Hepatic stellate cell (primary cell): ENCODE results near the gene HSPB7.
"Not testable (repeated sequence)": the region's sequence is repeated elsewhere in the genome, so short reads cannot be mapped to it uniquely, and the experiment has no call there.

Experiments used
- DNase-seq: peaks from one replicate; pipeline ENCODE4 v3.0.0; 2011; ENCODE audit warnings: low spot score

The HSPB7 gene

DNA sequence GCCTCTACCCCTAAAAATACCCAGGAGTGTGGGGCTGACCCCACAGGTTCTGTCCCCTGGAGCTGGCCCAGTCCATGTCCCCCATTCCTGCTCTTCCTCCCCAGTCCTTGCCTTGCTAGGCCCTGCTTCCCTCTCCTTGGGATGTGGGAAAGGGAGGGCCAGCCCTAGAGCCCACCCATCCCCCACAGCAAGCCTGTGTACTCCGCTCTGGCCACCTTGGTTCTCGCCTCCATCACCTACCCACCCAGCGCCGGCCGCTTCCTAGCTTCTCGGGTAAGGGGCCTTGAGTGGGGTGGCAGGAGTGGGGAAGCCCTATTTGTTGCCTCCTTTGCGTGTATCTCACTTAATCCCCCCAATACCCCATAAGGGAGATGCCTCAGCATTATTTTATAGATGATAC is 32.5 kb upstream of the HSPB7 start:
- DNase-seq: no peak

DNA sequence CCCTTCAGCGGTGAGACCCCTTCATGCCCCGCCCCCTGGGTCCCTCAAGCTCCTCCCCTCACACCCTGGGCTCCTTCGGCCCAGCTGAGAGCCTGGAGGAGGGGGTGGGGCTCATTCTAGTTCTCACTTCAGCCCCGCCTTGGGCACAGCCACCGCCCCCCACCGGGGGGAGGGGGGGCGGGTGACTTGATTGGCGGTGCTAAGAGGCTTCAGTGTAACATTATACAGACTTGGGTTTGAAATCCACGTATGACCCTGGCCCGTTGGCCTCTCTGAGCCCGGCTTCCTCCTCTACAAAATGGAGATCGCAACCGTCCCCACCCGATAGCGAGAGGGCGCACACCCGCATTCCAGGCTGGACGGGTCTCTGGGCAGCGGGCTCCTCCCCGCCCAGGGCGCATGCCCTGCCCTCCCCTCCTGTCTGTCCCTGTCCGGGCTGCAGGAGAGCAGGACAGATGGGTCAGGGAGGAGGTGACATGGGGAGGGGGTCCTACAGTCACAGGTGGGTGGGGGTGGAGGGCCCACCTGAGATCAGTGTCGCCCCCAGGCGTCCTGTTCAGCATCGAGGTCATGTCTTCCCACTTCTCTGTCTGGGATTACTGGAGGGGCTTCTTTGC is 30.8 kb upstream of the HSPB7 start:
- no peak for DNase-seq

- no peak for DNase-seq
Observed at GRCh38 chr1:16047791-16048475, 30.1 kb upstream of the HSPB7 start.

DNA sequence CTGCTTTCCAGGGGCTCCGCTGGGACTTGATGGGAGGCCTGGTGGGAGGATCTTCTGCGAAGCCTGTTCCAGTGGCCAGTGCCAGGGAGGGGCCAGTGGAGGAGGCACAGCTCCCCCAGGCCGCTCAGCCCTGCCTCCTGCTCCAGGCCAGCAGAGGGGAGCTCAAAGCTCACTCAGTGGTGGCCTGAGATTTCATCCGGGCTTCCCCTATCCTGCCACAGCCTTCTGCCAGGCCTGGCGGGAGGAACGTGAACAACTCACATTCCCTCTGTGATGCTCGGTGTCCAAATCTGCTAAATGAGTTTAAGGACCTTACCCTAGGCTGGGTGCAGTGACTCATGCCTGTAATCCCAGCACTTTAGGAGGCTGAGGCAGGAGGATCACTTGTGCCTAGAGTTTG is 29.0 kb upstream of the HSPB7 start:
- DNase-seq: no peak

GRCh38 chr1:16043950-16044349 is 26.1 kb upstream of the HSPB7 start:
- no peak for DNase-seq

- no peak for DNase-seq
Observed at GRCh38 chr1:16043521-16043920, 25.7 kb upstream of the HSPB7 start, which contains the start of gene CLCNKB. Gene CLCNKB, plus strand, starts transcription at chr1:16043782. Its CDS starts 711 bp downstream, at chr1:16044493.

GRCh38 chr1:16042654-16043053 is 24.8 kb upstream of the HSPB7 start:
- DNase-seq: not testable (repeated sequence)

DNA sequence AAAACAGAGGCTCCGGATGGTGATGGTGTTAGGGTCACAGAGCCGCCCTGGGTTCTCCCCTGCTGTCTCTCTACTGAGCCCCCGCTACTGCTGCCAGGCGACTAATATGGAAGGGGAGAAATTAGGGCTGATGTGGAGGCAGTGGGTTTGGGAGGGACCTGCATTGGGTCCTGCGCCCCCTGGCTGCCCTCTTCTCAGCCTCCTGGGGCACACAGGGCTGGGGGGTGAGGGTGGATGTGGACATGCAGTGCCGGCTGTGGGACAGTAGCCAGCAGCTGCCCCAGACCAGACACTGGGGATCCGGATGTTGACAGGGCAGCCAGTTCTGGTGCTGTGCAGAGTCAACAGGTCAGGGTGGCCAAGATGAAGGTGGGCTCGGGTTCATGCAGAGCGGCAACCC is 24.3 kb upstream of the HSPB7 start:
- DNase-seq: no peak

DNA sequence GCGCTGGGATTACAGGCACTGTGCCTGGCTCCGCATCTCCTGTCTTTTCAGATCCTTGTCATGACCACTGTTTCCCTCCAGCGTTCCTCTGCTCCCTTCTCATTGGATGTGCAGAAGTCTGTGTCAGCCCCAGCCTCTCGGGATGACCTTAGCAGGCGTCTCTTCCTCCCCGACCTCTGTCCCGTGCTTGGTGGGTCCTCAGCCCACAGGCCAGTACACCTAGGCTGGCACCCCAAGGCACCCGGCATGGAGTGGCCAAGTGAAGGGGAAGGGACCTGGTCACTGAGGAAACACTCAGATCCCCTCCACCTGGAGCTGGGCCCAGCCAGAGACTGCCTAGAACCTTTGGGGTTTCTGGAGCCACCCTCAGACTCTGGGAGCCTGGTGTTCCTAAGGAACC is 23.4 kb upstream of the HSPB7 start:
- DNase-seq: no peak

DNA sequence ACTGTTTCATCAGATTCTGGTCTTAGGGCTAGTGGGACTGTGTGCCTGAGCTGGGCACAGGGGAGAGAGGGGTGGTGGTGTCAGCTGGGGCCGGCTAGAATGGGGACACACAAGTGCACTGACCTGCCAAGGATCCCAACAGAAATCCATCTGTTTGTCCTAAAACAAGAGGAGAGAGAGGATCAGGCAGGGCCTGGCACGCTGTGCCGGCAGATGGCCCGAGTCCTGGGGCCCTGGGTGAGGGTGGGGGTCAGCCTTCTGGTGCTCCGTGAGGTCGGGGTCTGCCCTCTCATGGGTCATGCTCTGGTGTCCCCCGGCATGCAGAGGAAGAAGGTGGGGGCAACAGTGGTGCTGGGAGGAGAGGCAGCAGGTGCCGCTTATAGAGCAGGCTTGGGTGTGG is 22.0 kb upstream of the HSPB7 start:
- not testable (repeated sequence) for DNase-seq

DNA sequence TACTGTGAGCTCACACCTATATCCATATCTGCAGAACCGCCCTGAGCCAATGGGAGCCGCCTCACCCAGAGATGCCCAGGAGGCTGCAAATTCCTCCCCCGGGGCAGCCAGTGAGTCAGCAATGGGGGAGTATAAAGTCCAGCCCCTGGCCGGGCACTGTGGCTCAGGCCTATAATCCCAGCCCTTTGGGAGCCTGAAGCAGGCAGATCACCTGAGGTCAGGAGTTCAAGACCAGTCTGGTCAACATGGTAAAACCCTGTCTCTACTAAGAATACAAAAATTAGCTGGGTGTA is 20.7 kb upstream of the HSPB7 start:
- no peak for DNase-seq

DNA sequence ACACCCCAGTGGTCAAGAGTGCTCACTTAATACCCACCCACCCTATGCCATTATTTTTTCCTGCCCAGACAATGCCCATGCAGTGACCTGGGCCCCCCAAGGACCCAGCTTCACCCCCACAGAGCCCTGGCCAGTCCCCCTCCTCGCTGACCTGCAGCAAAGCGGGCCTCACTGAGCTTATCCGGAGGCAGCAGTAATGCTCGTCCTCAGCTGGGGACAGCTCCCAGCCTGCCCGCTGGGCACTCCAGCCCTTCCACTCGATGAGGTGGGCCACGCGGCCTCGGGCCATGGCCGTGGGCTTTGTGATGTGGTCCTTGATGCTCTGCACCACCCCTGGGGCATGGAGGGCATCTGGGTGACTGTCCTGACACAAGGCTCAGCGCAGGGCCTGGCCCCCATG is 18.6 kb upstream of the HSPB7 start:
- not testable (repeated sequence) for DNase-seq

DNA sequence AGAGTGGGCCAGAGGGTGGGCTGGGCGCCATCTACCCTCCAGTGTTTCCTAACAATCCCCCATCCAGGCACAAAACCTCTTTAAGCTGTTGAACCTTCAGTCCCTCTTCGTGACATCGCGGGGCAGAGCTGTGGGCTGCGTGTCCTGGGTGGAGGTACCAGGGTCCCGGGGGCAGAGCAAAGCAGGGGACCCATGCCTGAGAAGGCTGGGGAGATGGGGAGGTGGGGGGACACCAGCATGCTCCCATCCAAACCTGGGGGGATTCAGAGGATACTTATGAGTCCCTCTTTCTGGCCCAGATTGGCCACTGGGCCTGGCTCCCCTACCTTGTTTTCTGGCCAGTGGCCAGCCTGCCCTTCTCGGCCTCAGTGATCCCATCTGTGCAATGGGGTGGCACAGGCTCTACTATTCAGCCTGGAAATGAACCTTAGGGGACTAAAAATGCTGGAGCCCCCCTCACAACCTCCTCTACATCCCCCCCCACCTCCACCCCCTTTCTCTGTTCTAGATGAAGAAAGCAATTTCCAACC is 15.3 kb upstream of the HSPB7 start:
- not testable (repeated sequence) for DNase-seq

GRCh38 chr1:16032388-16033102 is 14.7 kb upstream of the HSPB7 start:
- peak; percentile 95 for DNase-seq

DNA sequence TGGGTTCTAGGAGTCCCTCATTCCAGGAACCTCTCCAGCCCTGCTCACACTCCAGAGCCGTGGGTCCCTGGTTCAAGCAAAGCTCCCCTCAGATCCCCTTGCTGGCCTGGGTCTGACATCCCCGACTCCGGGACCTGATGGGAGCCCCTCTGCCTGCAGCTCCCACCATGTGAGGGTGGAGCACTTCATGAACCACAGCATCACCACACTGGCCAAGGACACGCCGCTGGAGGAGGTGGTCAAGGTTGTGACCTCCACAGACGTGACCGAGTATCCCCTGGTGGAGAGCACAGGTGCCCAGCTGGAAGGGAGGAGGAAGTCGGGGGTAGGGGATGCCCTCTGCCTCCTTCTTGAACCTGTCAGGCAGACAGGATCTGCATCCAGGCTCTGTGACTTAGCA is 13.7 kb upstream of the HSPB7 start:
- no peak for DNase-seq

DNA sequence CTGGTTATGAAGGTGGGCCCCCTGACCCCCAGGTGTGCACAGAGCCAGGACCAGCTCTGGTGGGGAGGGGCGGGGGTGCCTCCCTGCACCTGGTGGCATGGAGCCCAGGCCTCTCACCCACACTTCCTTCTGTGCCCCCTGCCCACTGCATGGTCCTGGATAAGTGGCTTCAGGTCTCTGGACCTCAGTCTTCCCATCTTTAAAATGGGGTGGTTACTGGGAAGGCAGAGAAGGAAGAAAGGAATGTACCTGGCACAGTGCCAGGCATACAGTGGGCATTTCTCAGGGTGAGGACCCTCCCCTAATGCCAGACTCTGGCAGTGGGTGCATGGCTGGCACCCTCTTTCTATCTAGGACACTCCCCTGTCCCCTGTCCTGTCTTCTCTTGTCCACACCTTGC is 11.4 kb upstream of the HSPB7 start:
- DNase-seq: no peak

GRCh38 chr1:16029003-16029268 is 11.1 kb upstream of the HSPB7 start:
- not testable (repeated sequence) for DNase-seq

DNA sequence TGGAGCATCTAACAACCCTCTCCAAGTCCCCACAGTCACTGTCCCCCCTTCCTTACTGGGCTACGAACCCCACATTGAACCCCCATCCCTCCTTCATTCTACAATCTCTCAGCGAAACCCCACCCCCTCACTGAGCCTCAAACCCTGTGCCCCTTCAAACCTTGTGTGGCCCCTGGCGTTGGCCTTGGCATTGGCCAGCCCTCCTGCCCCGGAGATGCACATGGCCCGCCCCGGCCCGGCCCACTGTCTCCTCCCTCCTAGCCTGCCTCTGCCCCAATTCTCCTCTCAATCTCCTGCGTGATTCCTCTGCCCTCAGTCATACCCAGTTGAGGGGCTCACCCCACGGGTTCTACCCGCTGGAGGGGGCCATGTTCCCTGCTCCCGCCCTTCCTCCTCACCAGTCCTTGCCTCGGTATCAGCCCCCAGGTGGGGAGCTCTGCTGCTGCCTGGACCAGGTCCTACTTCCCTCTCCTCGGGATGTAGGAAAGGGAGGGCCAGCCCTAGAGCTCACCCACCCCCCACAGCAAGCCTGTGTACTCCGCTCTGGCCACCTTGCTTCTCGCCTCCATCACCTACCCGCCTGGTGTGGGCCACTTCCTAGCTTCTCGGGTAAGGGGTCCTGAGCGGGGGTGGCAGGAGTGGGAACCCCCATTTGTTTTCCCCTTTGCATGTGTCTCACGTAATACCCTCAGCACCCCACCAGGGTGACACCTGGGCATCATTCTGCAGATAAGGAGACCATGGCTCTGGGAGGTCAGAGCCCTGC is 10.6 kb upstream of the HSPB7 start:
- DNase-seq: no peak

- no peak for DNase-seq
Observed at GRCh38 chr1:16026723-16027484, 9.1 kb upstream of the HSPB7 start.

- not testable (repeated sequence) for DNase-seq
Observed at GRCh38 chr1:16026302-16026701, 8.5 kb upstream of the HSPB7 start.

DNA sequence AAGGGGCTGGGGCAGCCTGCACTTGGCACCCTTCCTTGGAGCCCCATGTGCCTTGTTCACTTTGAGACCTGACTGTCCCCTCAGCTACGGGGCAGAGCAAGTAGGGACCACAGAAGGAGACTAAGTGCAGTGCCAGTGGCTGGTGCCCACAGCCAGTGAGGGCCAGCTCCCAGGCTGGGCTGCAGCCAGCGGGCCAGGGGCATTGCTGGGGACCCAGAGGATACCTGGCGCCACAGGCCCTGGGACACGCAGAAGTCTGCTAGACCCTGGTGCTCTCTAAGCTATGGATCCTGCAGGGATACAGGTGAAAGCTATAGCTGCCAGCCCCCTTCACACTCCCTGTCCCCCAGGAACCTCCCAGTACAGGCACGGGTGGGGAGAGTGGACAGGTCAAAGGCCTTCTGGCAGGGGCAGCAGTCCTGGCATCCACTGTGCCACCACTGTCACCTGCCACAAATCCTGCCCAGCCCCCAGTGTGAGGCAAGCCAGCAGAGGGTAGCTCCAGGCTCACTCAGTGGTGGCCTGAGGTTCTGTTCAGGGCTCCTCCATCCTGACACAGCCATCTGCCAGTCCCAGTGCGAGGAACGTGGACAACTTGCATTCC is 5.3 kb upstream of the HSPB7 start:
- DNase-seq: no peak

DNA sequence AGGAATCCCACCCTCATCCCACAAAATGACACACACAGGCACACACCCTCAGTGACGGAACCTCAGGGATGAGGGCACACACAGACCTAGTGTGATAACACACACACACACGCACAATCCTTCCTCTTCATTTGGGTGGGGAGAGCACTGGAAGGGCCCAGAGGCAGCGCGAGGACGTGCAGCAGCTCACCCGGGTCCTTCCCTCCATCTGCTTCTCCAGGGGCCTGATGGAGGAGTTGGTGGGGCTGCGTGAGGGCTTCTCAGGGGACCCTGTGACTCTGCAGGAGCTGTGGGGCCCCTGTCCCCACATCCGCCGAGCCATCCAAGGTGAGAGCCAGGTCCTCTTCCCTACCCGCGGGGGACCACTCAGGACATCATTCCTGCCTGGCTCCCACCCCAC is 4.5 kb upstream of the HSPB7 start:
- DNase-seq: no peak
